NCI-H1105 treated with DMSO at 0.1 percent for 48 hours (cell line): ENCODE data around the gene HSPA1L.
A peak's percentile ranks its signal among the peaks of the same experiment; 100 is the strongest.
"Not testable (repeated sequence)": the region's sequence is repeated elsewhere in the genome, so short reads cannot be mapped to it uniquely, and the experiment has no call there.

Source experiments
- DNase-seq: peaks from one replicate; lab custom pipeline; 2025; lab: John Stamatoyannopoulos, UW

Gene HSPA1L

DNA sequence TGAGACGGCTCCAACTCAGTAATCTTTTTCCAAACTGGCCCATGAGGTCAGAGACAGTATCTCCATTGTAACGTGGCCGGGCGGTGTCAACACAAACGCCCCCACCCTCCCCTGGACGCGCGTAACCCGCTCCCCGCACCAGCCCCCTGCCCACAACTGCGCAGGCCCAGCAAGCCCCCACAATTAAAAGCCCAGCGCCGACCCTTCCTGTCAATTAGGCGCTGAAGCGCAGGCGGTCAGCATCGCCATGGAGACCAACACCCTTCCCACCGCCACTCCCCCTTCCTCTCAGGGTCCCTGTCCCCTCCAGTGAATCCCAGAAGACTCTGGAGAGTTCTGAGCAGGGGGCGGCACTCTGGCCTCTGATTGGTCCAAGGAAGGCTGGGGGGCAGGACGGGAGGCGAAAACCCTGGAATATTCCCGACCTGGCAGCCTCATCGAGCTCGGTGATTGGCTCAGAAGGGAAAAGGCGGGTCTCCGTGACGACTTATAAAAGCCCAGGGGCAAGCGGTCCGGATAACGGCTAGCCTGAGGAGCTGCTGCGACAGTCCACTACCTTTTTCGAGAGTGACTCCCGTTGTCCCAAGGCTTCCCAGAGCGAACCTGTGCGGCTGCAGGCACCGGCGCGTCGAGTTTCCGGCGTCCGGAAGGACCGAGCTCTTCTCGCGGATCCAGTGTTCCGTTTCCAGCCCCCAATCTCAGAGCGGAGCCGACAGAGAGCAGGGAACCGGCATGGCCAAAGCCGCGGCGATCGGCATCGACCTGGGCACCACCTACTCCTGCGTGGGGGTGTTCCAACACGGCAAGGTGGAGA, at the start of gene HSPA1L, which contains the start of gene HSPA1A:
Gene HSPA1L (minus strand): TSS at position 259 of the 814 bp plus-strand sequence. CDS start 3,311 bp downstream, outside the sequence.
Gene HSPA1A (plus strand): TSS at position 519 of the 814 bp plus-strand sequence. CDS start 214 bp downstream, at position 733.
- DNase-seq: peak; percentile 96

DNA sequence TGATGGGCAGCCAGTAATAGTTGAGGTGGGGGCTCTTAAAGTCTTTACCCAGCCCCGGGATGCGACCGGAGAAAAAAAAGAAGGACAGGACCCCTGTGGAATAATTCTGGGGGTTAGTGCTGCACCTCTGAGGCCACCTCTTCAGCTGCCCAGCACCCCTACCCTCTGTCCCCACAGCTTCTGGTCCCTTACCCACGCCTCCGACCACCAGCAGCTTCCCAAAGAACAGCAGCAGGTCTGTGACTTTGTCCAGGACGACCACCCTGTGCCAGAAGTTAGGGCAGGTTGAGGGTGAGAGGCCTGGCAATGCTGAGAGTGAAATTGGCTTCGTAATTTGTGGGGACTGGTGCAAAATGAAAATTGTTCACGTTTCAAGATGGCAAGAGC, 49.7 kb upstream of the HSPA1L start:
- no peak for DNase-seq

DNA sequence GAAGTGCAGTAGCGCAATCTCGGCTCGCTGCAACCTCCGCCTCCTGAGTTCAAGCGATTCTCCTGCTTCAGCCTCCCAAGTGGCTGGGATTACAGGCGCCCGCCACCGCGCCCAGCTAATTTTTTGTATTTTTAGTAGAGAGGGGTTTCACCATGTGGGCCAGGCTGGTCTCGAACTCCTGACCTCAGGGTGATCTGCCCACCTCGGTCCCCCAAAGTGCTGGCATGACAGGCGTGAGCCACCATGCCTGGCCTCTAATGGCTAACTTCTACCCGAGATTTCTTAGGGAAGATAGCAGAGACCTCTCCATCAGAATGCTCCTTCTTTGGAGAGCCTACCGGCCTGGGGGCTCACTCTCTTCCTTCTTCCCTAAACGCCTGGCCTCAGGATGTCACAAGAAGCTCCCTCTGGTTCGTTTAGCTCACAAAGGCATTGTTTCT, 49.1 kb upstream of the HSPA1L start:
- DNase-seq: not testable (repeated sequence)

DNA sequence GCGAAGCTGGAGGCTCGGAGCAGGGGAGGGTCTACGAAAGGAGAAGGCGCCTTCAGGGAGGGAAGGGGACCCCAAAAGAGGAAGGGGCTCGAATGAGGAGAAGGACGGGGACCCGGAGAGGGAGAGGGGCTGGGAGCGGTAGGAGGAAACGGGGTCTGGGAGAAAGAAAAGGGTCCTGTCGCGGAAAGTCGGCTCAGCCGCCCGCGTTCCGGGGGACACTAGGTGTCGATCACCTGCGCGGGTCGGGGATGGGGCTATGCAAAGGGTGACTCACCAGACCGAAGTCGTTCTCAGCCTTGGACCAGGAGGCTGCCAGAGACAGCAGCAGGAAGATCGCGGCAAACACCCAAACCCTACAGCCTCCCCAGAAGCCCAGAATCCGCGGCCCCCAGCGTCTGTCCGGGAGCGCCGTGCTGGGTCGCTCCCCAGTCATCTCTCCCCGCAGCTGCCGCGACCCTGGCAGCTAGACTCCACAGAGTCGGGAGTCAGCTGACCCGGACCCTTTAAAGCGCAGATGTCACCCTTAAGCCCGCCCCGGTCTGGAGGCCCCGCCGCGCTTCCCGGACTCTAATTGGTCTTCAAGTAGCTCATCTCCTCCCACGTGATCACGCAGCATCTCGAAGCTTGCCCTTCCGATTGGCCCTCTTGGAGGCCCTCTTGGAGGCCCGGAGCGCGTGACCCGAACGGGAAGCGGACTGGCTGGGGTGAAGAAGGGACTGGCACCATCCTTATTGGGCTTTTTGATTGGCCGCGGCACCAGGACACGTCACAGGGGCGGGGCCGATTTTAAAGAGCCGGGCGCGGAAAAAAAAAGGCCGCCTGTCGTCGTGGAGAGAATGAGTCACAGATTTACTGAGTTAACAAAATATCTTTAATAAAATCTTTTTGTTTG, 47.5 kb upstream of the HSPA1L start, which contains the start of gene NEU1:
Gene NEU1 (minus strand): TSS at position 478 of the 892 bp plus-strand sequence. CDS start 45 bp downstream, at position 433.
- DNase-seq: peak; percentile 100

DNA sequence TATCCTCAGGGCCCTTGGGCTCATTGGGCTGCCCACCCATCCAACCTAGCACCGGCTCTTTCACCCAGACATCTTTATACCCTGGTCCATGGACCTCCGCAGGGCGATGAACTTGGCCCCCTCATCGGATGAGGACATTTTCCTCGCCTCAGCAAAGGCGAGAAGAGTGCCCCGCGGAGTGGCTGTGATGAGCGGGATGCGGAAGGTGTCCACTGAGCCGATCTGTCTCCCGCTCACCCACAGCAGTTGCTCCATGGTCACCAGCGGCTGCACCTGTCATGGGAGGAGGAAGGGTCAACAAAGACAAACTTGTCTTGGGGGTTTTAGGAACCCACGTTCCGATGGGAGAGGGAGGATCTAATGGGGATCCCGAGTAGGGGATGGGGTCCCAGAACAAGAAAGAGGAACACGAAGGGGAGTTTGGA, 46.8 kb upstream of the HSPA1L start:
- no peak for DNase-seq

DNA sequence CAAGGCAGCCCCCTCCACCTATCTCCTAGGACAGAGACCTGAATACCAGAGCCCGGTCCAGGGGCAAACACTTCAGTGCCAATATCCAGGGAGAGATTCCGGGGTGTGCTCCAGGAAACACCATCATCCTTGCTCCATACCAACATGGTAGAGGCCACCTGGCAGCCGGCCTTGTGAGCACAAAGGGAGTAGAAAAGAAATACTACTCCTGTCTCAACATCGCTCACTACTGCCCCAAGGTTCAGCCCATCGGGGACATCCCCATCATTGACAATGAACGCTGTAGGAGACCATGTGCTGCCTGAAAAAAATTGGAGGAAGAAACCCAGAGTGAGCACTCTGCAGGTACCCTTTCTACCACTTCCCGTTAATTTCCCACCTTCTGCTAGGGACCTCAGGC, 46.1 kb upstream of the HSPA1L start:
- no peak for DNase-seq

DNA sequence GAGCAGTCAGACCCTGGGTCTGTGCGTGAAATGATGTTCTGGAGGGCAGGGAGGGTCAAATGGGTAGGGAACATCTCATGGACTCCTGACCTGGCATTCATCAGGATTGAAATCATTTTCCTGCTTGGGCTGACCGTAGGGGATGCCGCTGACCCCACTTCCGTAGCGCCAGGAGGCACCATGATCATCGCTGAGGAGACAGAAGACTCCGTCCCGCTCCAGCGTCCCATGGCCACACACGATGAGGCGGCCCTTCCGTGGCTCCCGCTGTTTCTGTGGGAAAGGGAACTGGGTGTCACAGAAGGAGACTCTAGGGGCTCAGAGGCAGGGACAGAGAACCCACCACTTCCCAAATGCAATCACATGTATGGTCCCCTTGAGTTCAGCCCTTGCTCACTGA, 45.3 kb upstream of the HSPA1L start:
- no peak for DNase-seq

DNA sequence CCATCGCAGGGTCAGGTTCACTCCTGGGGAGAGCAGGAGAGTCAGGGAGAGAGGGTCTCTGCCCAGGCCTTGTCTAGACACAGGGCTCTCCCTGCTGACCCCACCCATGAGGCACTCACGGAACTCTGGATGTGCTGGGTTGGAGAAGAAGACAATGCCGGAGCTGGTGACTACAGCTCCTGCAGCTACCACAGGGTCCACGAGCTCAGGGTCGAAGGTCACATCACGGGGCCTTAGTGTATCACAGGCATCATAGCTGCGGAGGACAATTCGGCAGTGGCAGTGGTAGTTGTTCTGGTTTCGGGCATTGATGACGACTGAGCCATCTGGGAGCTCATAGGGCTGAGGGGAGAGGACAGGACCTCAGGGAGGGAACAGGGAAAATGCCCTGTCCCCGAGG, 44.8 kb upstream of the HSPA1L start:
- no peak for DNase-seq

DNA sequence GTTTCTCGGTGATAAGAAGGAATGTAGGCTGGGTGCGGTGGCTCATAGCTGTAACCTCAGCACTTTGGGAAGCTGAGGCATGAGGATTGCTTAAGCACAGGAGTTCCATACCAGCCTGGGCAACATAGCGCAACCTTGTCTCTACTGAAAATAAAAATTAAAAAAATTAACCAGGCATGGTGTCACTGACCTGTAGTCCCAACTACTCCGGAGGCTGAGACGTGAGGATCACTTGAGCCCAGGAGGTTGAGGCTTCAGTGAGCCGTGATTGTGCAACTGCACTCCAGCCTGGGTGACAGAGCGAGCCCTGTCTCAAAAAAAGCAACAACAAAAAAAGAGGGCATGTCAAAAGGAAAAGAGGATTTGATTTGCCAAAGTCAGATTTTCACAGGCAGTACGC, 43.6 kb upstream of the HSPA1L start:
- no peak for DNase-seq

DNA sequence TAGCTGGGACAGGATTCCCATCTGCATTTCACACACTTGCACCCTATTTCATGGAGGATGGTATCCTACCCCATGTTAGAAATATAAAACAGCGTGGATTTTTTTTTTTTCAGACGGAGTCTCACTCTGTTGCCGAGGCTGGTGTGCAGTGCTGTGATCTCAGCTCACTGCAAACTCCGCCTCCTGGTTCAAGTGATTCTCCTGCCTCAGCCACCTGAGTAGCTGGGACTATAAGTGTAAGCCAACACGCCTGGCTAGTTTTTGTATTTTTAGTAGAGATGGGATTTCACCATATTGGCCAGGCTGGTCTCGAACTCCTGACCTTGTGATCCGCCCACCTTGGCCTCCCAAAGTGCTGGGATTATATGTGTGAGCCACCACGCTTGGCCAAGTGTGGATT, 42.7 kb upstream of the HSPA1L start:
- not testable (repeated sequence) for DNase-seq

DNA sequence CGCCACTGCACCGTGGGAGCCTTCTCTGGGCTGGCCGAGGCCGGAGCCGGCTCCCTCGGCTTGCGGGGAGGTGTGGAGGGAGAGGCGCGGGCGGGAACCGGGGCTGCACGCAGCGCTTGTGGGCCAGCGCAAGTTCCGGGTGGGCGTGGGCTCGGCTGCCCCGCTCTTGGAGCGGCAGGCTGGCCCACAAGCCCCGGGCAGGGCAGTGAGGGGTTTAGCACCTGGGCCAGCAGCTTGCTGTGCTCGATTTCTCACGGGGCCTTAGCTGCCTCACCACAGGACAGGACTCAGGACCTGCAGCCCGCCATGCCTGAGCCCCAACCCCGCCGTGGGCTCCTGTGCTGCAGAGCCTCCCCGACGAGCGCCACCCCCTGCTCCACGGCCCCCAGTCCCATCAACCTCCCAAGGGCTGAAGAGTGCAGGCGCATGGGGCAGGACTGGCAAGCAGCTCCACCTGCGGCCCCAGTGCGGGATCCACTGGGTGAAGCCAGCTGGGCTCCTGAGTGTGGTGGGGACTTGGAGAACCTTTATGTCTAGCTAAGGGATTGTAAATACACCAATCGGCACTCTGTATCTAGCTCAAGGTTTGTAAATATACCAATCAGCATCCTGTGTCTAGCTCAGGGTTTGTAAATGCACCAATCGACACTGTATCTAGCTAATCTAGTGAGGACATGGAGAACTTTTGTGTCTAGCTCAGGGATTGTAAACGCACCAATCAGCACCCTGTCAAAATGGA, 37.1 kb upstream of the HSPA1L start:
- DNase-seq: not testable (repeated sequence)

DNA sequence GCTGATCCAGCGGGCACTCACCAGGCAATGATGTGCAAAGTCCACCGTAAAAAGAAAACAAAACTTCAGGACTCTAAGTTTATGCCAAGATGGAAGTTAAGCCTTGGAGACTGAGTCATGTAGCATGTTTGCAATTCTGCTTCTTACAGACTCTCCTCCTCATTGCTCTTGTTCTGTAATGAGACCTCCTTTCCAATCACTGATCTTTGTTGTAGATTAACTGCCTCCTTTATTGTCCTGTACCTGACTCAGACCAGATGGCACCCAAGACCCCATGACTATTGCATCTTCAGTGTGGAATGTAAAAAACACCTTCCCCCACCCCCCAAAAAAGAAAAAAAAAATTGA, 36.4 kb upstream of the HSPA1L start:
- no peak for DNase-seq

DNA sequence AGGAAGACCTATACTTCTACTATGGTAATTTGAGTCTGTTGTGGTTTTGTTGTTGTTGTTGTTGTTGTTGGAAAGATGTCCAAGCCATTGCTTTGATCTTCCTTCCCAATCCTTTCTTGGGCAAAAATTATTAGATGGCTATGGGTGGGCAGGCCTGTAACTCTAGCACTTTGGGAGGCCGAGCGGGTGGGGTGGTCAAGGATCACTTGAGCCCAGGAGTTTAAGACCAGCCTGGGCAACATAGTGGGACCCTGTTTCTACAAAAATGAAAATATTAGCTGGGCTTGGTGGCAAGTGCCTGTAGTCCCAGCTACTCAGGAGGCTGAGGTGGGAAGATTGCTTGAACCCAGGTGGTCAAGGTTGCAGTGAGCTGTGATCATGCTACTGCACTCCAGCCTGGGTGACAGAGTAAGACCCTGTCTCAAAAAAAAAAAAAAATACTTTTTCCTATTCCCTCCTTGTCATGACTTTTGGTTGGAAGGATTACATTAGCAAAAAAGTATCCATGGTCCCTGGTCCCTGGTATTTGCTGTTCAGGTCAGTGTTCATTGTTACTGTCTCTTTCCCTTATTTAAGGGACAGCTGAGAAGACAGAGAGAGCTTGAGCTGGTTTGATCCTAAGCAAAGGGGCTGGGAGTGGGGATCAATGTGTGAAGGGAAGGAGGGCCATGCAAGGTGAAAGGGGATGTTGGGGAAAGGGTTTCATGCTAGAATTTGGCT, 35.8 kb upstream of the HSPA1L start:
- no peak for DNase-seq

DNA sequence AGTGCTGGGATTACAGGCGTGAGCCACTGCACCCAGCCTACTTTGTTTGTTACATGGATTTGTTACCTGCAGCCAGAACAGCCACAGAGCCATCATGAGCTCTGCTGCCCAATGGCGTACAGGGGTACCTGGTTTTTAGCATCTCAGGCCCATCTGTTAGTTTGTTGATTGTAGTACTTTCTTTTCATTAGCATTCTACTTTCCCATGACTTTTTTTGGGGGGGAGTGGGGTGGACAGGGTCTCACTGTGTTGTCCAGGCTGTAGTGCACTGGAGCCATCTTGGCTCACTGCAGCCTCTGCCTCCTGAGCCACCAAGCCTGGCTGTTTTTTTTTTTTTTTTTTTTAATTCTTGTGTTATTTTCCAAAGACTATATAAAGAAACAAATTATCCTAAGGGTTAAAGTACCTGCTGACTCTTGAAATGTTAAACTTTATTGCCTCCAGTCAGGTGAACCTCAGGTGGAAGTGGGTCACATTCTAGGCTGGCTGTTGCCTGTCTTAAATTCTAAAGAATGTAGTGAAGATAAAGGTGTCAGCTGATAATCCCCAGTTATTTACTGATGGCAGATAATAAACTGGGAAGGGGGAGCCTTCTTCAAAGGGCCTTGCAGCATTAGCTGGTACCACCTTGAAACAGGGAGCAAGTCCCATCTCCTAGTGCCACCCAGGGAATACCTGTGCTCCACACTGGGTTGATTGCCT, 32.3 kb upstream of the HSPA1L start:
- no peak for DNase-seq

DNA sequence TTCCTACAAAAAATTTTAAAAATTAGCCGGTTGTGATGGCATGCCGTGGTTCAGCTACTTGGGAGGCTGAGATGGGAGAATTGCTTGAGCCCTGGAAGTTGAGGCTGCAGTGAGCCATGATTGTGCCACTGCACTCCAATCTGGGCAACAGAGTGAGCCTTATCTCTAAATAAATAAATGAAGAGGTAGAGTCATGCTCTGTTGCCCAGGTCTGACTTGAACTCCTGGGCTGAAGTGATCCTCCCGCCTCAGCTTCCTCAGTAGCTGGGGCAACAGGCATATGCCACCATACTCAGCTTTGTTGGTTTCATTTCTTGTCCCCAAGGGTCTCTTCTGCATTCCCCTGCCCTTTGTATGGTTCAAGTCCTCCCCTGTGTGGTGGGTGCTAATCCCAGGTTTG, 29.4 kb upstream of the HSPA1L start:
- DNase-seq: no peak

DNA sequence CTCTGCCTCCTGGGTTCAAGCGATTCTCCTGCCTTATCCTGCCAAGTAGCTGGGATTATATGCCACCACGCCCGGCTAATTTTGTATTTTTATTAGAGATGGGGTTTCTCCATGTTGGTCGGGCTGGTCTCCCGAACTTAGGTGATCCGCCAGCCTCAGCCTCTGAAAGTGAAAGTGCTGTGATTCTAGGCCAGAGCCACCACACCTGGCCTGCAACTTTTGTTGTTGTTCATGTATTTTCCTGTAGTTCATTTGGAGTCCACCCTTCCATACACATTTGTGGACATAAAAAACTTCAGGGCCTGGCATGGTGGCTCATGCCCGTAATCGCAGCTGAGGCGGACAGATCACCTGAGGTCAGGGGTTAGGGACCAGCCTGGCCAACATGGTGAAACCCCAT, 27.0 kb upstream of the HSPA1L start:
- no peak for DNase-seq

DNA sequence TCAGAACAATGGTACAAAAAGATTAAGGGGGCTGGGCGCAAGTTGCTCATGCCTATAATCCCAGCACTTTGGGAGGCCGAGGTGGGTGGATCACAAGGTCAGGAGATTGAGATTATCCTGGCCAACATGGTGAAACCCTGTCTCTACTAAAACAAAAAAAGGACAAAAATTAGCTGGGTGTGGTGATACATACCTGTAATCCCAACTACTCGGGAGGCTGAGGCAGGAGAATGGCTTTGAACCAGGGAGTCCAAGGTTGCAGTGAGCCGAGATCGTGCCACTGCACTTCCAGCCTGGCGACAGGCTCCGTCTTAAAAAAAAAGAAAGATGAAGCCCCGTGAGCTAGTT, 24.7 kb upstream of the HSPA1L start:
- DNase-seq: not testable (repeated sequence)

DNA sequence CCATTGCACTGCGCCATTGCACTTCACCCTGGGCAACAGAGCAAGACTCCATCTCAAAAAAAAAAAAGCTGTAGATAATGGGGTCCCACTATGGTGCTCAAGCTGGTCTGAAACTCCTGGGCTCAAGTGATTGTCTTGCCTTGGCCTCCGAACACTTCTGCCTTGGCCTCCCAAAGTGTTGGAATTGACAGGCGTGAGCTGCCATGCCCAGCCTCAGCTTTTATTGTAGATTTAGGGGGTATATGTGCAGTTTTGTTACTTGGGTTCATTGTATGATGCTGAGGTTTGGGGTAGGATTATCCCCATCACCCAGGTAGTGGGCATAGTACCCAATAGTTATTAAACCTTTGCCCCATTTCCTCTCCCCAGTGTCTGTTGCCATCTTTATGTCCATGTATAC, 23.9 kb upstream of the HSPA1L start:
- DNase-seq: no peak

DNA sequence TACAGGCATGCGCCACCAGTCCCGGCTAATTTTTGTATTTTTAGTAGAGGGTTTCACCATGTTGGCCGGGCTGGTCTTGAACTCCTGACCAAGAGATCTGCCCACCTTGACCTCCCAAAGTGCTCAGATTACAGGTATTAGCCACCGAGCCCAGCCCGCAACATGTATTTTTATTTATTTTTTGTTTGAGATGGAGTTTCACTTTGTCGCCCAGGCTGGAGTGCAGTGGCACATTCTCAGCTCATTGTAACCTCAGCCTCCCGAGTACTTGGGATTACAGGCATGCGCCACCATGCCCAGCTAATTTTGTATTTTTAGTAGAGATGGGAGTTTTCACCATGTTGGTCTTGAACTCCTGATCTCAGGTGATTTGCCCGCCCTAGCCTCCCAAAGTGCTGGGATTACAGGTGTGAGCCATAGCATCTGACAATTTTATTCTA, 23.1 kb upstream of the HSPA1L start:
- not testable (repeated sequence) for DNase-seq

DNA sequence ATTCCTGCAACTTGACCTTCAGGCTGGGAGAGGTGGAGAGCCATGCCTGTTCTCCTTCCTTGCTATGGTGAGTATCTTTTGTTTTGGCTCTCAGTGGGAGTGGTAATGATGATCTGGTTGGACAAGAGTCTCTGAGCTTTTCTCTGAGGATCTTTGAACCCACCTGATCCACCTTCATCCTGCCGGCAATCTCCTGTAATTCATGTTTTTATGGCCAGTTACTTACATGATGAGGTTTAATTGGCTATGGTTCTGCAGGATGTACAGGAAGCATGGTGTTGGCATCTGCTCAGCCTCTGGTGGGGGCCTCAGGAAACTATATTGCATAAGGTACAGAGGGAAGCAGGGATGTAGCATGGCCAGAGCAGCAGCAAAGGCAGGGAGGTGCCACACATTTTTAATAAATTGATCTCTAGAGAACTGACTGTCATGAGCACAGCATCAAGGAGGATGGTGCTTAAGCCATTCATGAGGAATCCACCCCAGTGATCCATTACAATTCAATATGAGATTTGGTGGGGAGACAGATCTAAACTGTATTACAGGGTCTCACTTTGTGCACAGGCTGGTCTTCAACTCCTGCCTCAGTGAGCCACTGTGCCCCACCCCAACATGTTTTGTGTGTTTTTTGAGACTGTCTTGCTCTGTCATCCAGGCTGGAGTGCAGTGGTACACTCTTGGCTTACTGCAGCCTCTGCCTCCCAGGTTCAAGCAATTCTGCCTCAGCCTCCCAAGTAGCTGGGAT, 22.5 kb upstream of the HSPA1L start:
- DNase-seq: no peak
